Nucleus accumbens (tissue), 56 donors: ENCODE measurements around the gene PLCXD1.
"Not testable (repeated sequence)": the region's sequence is repeated elsewhere in the genome, so short reads cannot be mapped to it uniquely, and the experiment has no call there.

Experiments used
- DNase-seq, 56 donors: peaks; one replicate each; lab custom pipeline; 2025; lab: John Stamatoyannopoulos, UW

PLCXD1 gene

GRCh38 chrX:261919-262352 lies 19.2 kb upstream of the PLCXD1 start:
- DNase-seq, result no peak

- DNase-seq, result no peak
Measured at GRCh38 chrX:262381-262909, 18.7 kb upstream of the PLCXD1 start.

GRCh38 chrX:264006-264405 lies 17.2 kb upstream of the PLCXD1 start:
- not testable (repeated sequence) for DNase-seq

- no peak for DNase-seq
Measured at GRCh38 chrX:264634-265455, 16.3 kb upstream of the PLCXD1 start.

- no peak for DNase-seq
Measured at GRCh38 chrX:265502-265901, 15.7 kb upstream of the PLCXD1 start.

- DNase-seq, result no peak
Measured at GRCh38 chrX:267771-268261, 13.4 kb upstream of the PLCXD1 start.

- DNase-seq, result no peak
Measured at GRCh38 chrX:270848-271367, 10.3 kb upstream of the PLCXD1 start.

- DNase-seq, result no peak
Measured at GRCh38 chrX:274904-275475, 6.2 kb upstream of the PLCXD1 start.

- no peak for DNase-seq
Measured at GRCh38 chrX:275476-275966, 5.7 kb upstream of the PLCXD1 start.

- DNase-seq, result no peak
Measured at GRCh38 chrX:275967-276580, 5.1 kb upstream of the PLCXD1 start.

- no peak for DNase-seq
Measured at GRCh38 chrX:276581-277201, 4.5 kb upstream of the PLCXD1 start.

GRCh38 chrX:279757-280604 lies 1.2 kb upstream of the PLCXD1 start:
- DNase-seq, result not testable (repeated sequence)

GRCh38 chrX:280722-281121 lies 459 bp upstream of the PLCXD1 start:
- DNase-seq, result not testable (repeated sequence)

GRCh38 chrX:282000-282681 lies 960 bp downstream of the PLCXD1 start:
- DNase-seq, result not testable (repeated sequence)

- DNase-seq, result no peak
Measured at GRCh38 chrX:283115-283845, 2.1 kb downstream of the PLCXD1 start.

GRCh38 chrX:285076-285677 lies 4.0 kb downstream of the PLCXD1 start:
- no peak for DNase-seq

- no peak for DNase-seq
Measured at GRCh38 chrX:287670-288069, 6.5 kb downstream of the PLCXD1 start.

- DNase-seq, result no peak
Measured at GRCh38 chrX:288561-288991, 7.4 kb downstream of the PLCXD1 start.
